Vagina (tissue), 2 donors: ENCODE data around the gene LSM4. TPM values are rescaled to one million over a fixed set of nuclear protein-coding genes. Genes with fewer than 3 reads are reported as not detected.

ENCODE experiments used
- DNase-seq, 2 donors: peaks; one replicate each; pipeline ENCODE4 v3.0.0-alpha.2; 2017; ENCODE audit errors: extremely low spot score in 2 of 2
- H3K27ac ChIP-seq: fragments of 200-600 bp; sonication (generic); one replicate; pipeline ENCODE4 v1.5.1; 2019
- H3K27me3 ChIP-seq: fragments of 200-600 bp; sonication (generic); one replicate; pipeline ENCODE4 v1.5.1; 2019
- H3K36me3 ChIP-seq, 2 donors: fragments of 200-600 bp; sonication (generic); one replicate each; pipeline ENCODE4 v1.5.1; 2017 to 2019
- H3K4me1 ChIP-seq: fragments of 200-600 bp; sonication (generic); one replicate; pipeline ENCODE4 v1.5.1; 2019
- H3K4me3 ChIP-seq, 2 donors: fragments of 200-600 bp; sonication (generic); 1 replicate in 1 of 2; 2 replicates in 1 of 2; pipeline ENCODE4 v1.5.1; 2016 to 2019
- H3K9me3 ChIP-seq: fragments of 200-600 bp; sonication (generic); one replicate; pipeline ENCODE4 v1.5.1; 2019
- CTCF ChIP-seq, 3 experiments: fragments of 450-650 bp in 2 of 3; fragments of 200-600 bp in 1 of 3; sonication (generic) in 1 of 3; IDR thresholded peaks; one replicate each; pipeline ENCODE4 v1.5.1; 2017 to 2019; ENCODE audit warnings: antibody characterized with exemption in 3 of 3, mild to moderate bottlenecking in 2 of 3, moderate library complexity in 2 of 3
- POLR2A ChIP-seq, 2 donors: fragments of 450-650 bp; IDR thresholded peaks; one replicate each; pipeline ENCODE4 v1.6.1; 2017; ENCODE audit warnings: antibody characterized with exemption in 2 of 2, mild to moderate bottlenecking in 2 of 2, moderate library complexity in 2 of 2
- POLR2AphosphoS5 ChIP-seq, 2 donors: sonication (generic); formaldehyde crosslinking; IDR thresholded peaks; one replicate each; pipeline ENCODE4 v1.9.0; 2017; ENCODE audit warnings: antibody characterized with exemption in 2 of 2, mild to moderate bottlenecking in 2 of 2, low read depth in 1 of 2; ENCODE audit not compliant: insufficient read depth in 1 of 2
- intact Hi-C: fragments of 100-400 bp; cut with DNase I; formaldehyde crosslinking; loops from one replicate; pipeline ENCODE4 v1.15.1; 2023
- total RNA-seq: library from RNA; depleted of rRNA; stranded (reverse); fragments of >200 nt; gene quantifications from one replicate; pipeline ENCODE4 v1.2.3, GENCODE V29; 2016

Gene LSM4
- total RNA-seq, 1 donor from 2014 or later, result 54.3 TPM

- DNase-seq, result no peak
- TF ChIP-seq POLR2AphosphoS5 (IDR thresholded peaks at IDR 0.05; ENCODE audit: insufficient read depth in 1 of 2, low read depth in 1 of 2), result no peak
- no peak for TF ChIP-seq CTCF (IDR thresholded peaks at IDR 0.05)
- TF ChIP-seq POLR2A (IDR thresholded peaks at IDR 0.05), result no peak
- Histone ChIP-seq H3K36me3 (peaks cover 0 to 27% of the 10 kb centered on the region in 2 donors), H3K4me3 (no peak overlapping the region), H3K4me1 (peaks cover 42% of the 10 kb centered on the region), H3K27ac (peak overlapping the region; percentile 98), H3K27me3 (no peaks in the 10 kb centered on the region), H3K9me3 (no peaks in the 10 kb centered on the region)
- intact Hi-C loops, result no loop called here
These were observed 14.6 kb downstream of the LSM4 start for GRCh38 chr19:18308051-18308947.

- Histone ChIP-seq H3K36me3 (peaks cover 0 to 22% of the 10 kb centered on the region in 2 donors), H3K9me3 (no peaks in the 10 kb centered on the region), H3K27ac (peak overlapping the region; percentile 98), H3K4me3 (no peak overlapping the region), H3K4me1 (peaks cover 49% of the 10 kb centered on the region), H3K27me3 (no peaks in the 10 kb centered on the region)
- intact Hi-C loops, result no loop called here
- TF ChIP-seq CTCF (IDR thresholded peaks at IDR 0.05), result no peak
- peak in 1 of 2 donors; percentile 23 for TF ChIP-seq POLR2AphosphoS5 (IDR thresholded peaks at IDR 0.05; ENCODE audit: insufficient read depth in 1 of 2, low read depth in 1 of 2)
- no peak for DNase-seq
These were observed 15.6 kb downstream of the LSM4 start for GRCh38 chr19:18307271-18307681.

- TF ChIP-seq POLR2A (IDR thresholded peaks at IDR 0.05) (no peak), POLR2AphosphoS5 (IDR thresholded peaks at IDR 0.05; ENCODE audit: insufficient read depth in 1 of 2, low read depth in 1 of 2) (peak in 1 of 2 donors; percentile 7)
- peaks cover 49% of the 10 kb centered on the region for H3K4me1 ChIP-seq
- H3K36me3 ChIP-seq, result peaks cover 0 to 18% of the 10 kb centered on the region in 2 donors
- H3K4me3 ChIP-seq, result no peak overlapping the region
- intact Hi-C loops, result no loop called here
- H3K27me3 ChIP-seq, result no peaks in the 10 kb centered on the region
- H3K27ac ChIP-seq, result peak overlapping the region; percentile 98
- no peaks in the 10 kb centered on the region for H3K9me3 ChIP-seq
- DNase-seq, result no peak
These were observed 16.0 kb downstream of the LSM4 start for GRCh38 chr19:18306888-18307260.

GRCh38 chr19:18306209-18306887 lies 16.5 kb downstream of the LSM4 start:
- intact Hi-C loops, result no loop called here
- H3K4me1 ChIP-seq, result peaks cover 51% of the 10 kb centered on the region
- TF ChIP-seq CTCF (IDR thresholded peaks at IDR 0.05), result no peak
- no peak for TF ChIP-seq POLR2A (IDR thresholded peaks at IDR 0.05)
- no peak for TF ChIP-seq POLR2AphosphoS5 (IDR thresholded peaks at IDR 0.05; ENCODE audit: insufficient read depth in 1 of 2, low read depth in 1 of 2)
- no peaks in the 10 kb centered on the region for H3K9me3 ChIP-seq
- H3K4me3 ChIP-seq, result no peak overlapping the region
- H3K36me3 ChIP-seq, result peaks cover 0 to 16% of the 10 kb centered on the region in 2 donors
- no peaks in the 10 kb centered on the region for H3K27me3 ChIP-seq
- DNase-seq, result no peak
- peak overlapping the region; percentile 98 for H3K27ac ChIP-seq

GRCh38 chr19:18304458-18305310 lies 18.2 kb downstream of the LSM4 start:
- Histone ChIP-seq H3K36me3 (peaks cover 0 to 8% of the 10 kb centered on the region in 2 donors), H3K27ac (peak overlapping the region; percentile 98), H3K9me3 (no peaks in the 10 kb centered on the region), H3K4me3 (peak overlapping the region; percentile 41 to 45), H3K4me1 (peaks cover 64% of the 10 kb centered on the region), H3K27me3 (no peaks in the 10 kb centered on the region)
- DNase-seq, result no peak
- intact Hi-C loops, result loop anchor here (2.0 kb wide), 1 partner anchor 24 kb away; the partner anchor contains the start of gene JUND
- TF ChIP-seq POLR2A (IDR thresholded peaks at IDR 0.05) (peak in 1 of 2 donors; percentile 74), POLR2AphosphoS5 (IDR thresholded peaks at IDR 0.05; ENCODE audit: insufficient read depth in 1 of 2, low read depth in 1 of 2) (peak; percentile 61 to 95), CTCF (IDR thresholded peaks at IDR 0.05) (no peak)
